B cell (primary cell): Measurements from ENCODE around the gene ZNF331. TPM values are rescaled to one million over a fixed set of nuclear protein-coding genes. Genes with fewer than 3 reads are reported as not detected.

ENCODE experiments used
- ATAC-seq: fragments of 200-7000 bp; cut with Tn5 transposase; one replicate; pipeline ENCODE4 v1.10.0; 2021; ENCODE audit warnings: low read depth, mild to moderate bottlenecking, moderate number of reproducible peaks, moderate library complexity
- CTCF ChIA-PET: fragments of 350-600 bp; sonication (Branson Sonifier 250); formaldehyde crosslinking; loops from one replicate; lab custom pipeline; 2021; ENCODE audit warnings: antibody characterized with exemption, inconsistent platforms; lab: Charles Lee
- POLR2A ChIA-PET: fragments of 350-600 bp; sonication (Branson Sonifier 250); formaldehyde crosslinking; loops from one replicate; lab custom pipeline; 2021; ENCODE audit warnings: antibody characterized with exemption; lab: Charles Lee
- DNase-seq: peaks from one replicate; pipeline ENCODE4 v3.0.0; 2013
- H2AFZ ChIP-seq: 2 replicates; pipeline ENCODE4 v1.6.1; 2012; ENCODE audit warnings: mild to moderate bottlenecking, low read depth, low read length; ENCODE audit not compliant: insufficient read depth, poor library complexity, severe bottlenecking
- H3K27ac ChIP-seq, 2 donors: 1 replicate in 1 of 2; 2 replicates in 1 of 2; pipeline ENCODE4 v1.5.1; 2012 to 2013; ENCODE audit warnings: low read length in 2 of 2, mild to moderate bottlenecking in 2 of 2, moderate library complexity in 1 of 2
- H3K27me3 ChIP-seq, 4 experiments: fragments of 200-600 bp in 1 of 4; sonication (generic) in 1 of 4; replicated peaks in 1 of 4; 1 replicate in 2 of 4; 2 replicates in 2 of 4; pipeline versions ENCODE4 v1.6.1 to v1.7.0; 2013 to 2016; ENCODE audit warnings: low read length in 3 of 4, mild to moderate bottlenecking in 2 of 4, mixed read lengths in 1 of 4, moderate library complexity in 1 of 4; ENCODE audit not compliant: insufficient read depth in 4 of 4, control insufficient read depth in 3 of 4; ENCODE audit errors: control extremely low read depth in 1 of 4
- H3K36me3 ChIP-seq, 2 experiments: replicated peaks in 1 of 2; 1 replicate in 1 of 2; 2 replicates in 1 of 2; pipeline versions ENCODE4 v1.6.1 to v1.7.1; 2013; ENCODE audit warnings: low read length in 1 of 2; ENCODE audit not compliant: insufficient read depth in 2 of 2, control insufficient read depth in 1 of 2; ENCODE audit errors: control extremely low read depth in 1 of 2, extremely low read depth in 1 of 2
- H3K4me1 ChIP-seq, 2 donors: fragments of 200-600 bp in 1 of 2; sonication (generic) in 1 of 2; 1 replicate in 1 of 2; 2 replicates in 1 of 2; pipeline versions ENCODE4 v1.5.1 to v1.6.1; 2013 to 2017; ENCODE audit warnings: low read length in 2 of 2; ENCODE audit not compliant: control insufficient read depth in 2 of 2, insufficient read depth in 2 of 2
- H3K4me2 ChIP-seq: replicated peaks from 2 replicates; pipeline ENCODE3; 2012; ENCODE audit warnings: mild to moderate bottlenecking, low read depth, low read length; ENCODE audit not compliant: poor library complexity, severe bottlenecking
- H3K4me3 ChIP-seq, 5 experiments: fragments of 200-600 bp in 1 of 5; sonication (generic) in 1 of 5; 1 replicate in 3 of 5; 2 replicates in 2 of 5; pipeline versions ENCODE4 v1.5.1 to v1.7.0; 2011 to 2016; ENCODE audit warnings: low read length in 4 of 5, mild to moderate bottlenecking in 4 of 5, low read depth in 2 of 5, control low read depth in 1 of 5, moderate library complexity in 1 of 5; ENCODE audit not compliant: insufficient read depth in 1 of 5; ENCODE audit errors: control extremely low read depth in 1 of 5, extremely low read depth in 1 of 5
- H3K79me2 ChIP-seq: fragments of 200-600 bp; sonication (generic); one replicate; pipeline ENCODE4 v1.6.0; 2016; ENCODE audit warnings: low read length; ENCODE audit not compliant: control insufficient read depth, insufficient read depth
- H3K9ac ChIP-seq: fragments of 200-600 bp; sonication (generic); 2 replicates; pipeline ENCODE4 v1.6.1; 2017; ENCODE audit warnings: mild to moderate bottlenecking, low read length, moderate library complexity
- H3K9me3 ChIP-seq, 3 donors: one replicate each; pipeline versions ENCODE4 v1.6.1 to v1.7.1; 2013; ENCODE audit warnings: low read length in 2 of 3; ENCODE audit not compliant: control insufficient read depth in 2 of 3, insufficient read depth in 1 of 3; ENCODE audit errors: control extremely low read depth in 1 of 3
- H4K20me1 ChIP-seq: 2 replicates; pipeline ENCODE4 v1.6.0; 2012; ENCODE audit warnings: mild to moderate bottlenecking, low read length; ENCODE audit not compliant: insufficient read depth, control insufficient read depth, poor library complexity, severe bottlenecking
- H3K27ac Mint-ChIP-seq: one replicate; pipeline ENCODE4 v1.8.0; 2021; ENCODE audit warnings: mixed read lengths
- H3K27me3 Mint-ChIP-seq: one replicate; pipeline ENCODE4 v1.8.0; 2021; ENCODE audit warnings: mixed read lengths
- H3K4me1 Mint-ChIP-seq: one replicate; pipeline ENCODE4 v1.8.0; 2021; ENCODE audit warnings: mixed read lengths
- H3K4me3 Mint-ChIP-seq: one replicate; pipeline ENCODE4 v1.8.0; 2021; ENCODE audit warnings: mixed read lengths
- H3K9me3 Mint-ChIP-seq: one replicate; pipeline ENCODE4 v1.8.0; 2022; ENCODE audit warnings: mixed read lengths; ENCODE audit not compliant: insufficient read depth
- CTCF ChIP-seq: fragments of 200-600 bp; IDR thresholded peaks from one replicate; pipeline ENCODE4 v1.8.0; 2022; ENCODE audit warnings: antibody characterized with exemption, mild to moderate bottlenecking
- EZH2 ChIP-seq: IDR thresholded peaks from 2 replicates; pipeline ENCODE4 v1.6.1; 2012; ENCODE audit warnings: borderline replicate concordance, low read depth, mild to moderate bottlenecking, moderate library complexity, low read length; ENCODE audit not compliant: insufficient read depth, poor library complexity, severe bottlenecking
- WGBS: methylation state at CpG from one replicate; pipeline ENCODE4 v1.1.5; 2013; ENCODE audit warnings: missing lambda C conversion rate; ENCODE audit not compliant: insufficient coverage; 5-methylcytosine and 5-hydroxymethylcytosine counted together
- intact Hi-C: fragments of 100-400 bp; cut with micrococcal nuclease; formaldehyde crosslinking; loops from one replicate; pipeline ENCODE4 v1.10.0; 2022
- polyA plus RNA-seq: library from polyadenylated mRNA; depleted of rRNA; stranded (reverse); fragments of >200 nt; gene quantifications from 2 replicates; pipeline ENCODE4 v1.2.3, GENCODE V29; 2012
- total RNA-seq, 2 donors: library from RNA; stranded (reverse); fragments of 120-200 nt in 1 of 2; gene quantifications; 1 replicate in 1 of 2; 2 replicates in 1 of 2; pipeline versions ENCODE4 v1.2.3 to v1.2.4, GENCODE V29; 2013 to 2022

Gene ZNF331
- total and polyA plus RNA-seq, 2 donors (not counting 1 experiment from before 2014, with no cell fraction given), result 21.6 to 60.1 TPM

DNA sequence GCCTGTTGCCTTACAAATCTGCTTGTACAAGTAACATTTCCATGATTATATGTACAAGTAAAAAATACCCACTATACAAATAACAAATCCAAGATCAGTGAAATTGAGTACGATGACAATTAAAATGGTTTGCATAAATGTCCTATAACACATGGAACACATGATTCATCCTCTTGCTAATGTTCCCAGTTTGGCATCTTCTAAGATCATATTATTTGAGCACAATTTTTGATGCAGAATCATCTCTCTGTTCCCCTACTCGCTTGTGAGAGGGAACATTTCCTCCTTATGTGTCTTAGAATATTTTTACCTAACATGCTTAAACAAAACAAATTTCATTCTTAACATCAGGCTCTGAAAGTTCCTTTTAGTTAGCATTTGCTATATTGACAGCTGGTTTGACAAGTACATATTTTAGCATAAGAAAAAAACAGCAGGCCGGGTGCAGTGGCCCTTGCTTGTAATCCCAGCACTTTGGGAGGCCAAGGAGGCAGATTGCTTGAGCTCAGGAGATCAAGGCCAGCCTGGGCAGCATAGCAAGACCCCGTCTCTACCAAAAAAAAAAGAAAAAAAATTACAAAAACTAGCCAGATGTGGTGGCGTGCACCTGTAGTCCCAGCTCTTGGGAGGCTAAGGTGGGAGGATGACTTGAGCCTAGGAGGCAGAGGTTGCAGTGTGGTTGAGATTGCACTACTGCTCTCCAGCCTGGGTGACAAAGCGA, 14.2 kb downstream of the ZNF331 start:
- no peaks in the 10 kb centered on the region for H3K27me3 ChIP-seq
- peaks cover 4 to 18% of the 10 kb centered on the region in 2 donors for H3K4me1 ChIP-seq
- H4K20me1 ChIP-seq, result no peaks in the 10 kb centered on the region
- no peak overlapping the region for H3K4me3 ChIP-seq
- no peak overlapping the region for H2AFZ ChIP-seq
- DNase-seq (peak; percentile 14), ATAC-seq (no peak)
- H3K4me2 ChIP-seq, result no peak overlapping the region
- H3K79me2 ChIP-seq, result peaks cover 55% of the 10 kb centered on the region
- no peak overlapping the region for H3K9ac ChIP-seq
- TF ChIP-seq EZH2 (no peak), CTCF (no peak)
- CTCF ChIA-PET, result no interaction called here
- Mint-ChIP-seq H3K4me3 (no peak overlapping the region), H3K27ac (no peak overlapping the region), H3K27me3 (no peaks in the 10 kb centered on the region), H3K4me1 (peaks cover 33% of the 10 kb centered on the region), H3K9me3 (no peaks in the 10 kb centered on the region)
- POLR2A ChIA-PET, result no interaction called here
- H3K9me3 ChIP-seq, result peaks cover 0 to 16% (median 0%) of the 10 kb centered on the region in 3 donors
- intact Hi-C loops, result no loop called here
- no peaks in the 10 kb centered on the region for H3K36me3 ChIP-seq
- H3K27ac ChIP-seq, result no peak overlapping the region
- WGBS, result 100% methylated on average over 3 of the region's 6 CpGs

DNA sequence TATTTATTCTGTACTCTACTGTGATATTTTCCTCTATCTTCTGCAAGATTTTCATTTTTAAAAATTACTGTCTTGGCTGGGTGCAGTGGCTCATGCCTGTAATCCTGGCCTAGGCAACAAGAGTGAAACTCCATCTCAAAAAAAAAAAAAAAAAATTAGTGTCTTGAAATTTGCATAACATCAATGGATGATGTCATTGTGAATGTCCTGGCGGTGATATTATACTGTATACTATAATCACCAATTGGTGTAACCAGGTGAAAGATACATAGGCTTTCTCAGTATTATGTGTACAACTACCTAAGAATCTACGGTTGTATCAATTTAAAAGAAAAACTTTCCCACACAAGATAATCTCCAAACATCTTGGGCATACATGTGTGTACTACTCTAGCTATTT, 15.2 kb downstream of the ZNF331 start:
- WGBS, result no CpG with 5 or more reads among the region's 2 CpGs
- Histone ChIP-seq H3K4me3 (peak overlapping the region in 1 of 5 experiments; percentile 72), H3K36me3 (peaks cover 0 to 2% of the 10 kb centered on the region in 2 experiments), H3K4me1 (peaks cover 4 to 18% of the 10 kb centered on the region in 2 donors), H3K4me2 (peak overlapping the region; percentile 90), H3K27me3 (no peaks in the 10 kb centered on the region), H3K79me2 (peaks cover 53% of the 10 kb centered on the region), H2AFZ (no peak overlapping the region), H3K9ac (peak overlapping the region; percentile 86), H3K27ac (peak overlapping the region; percentile 85 to 95), H4K20me1 (no peaks in the 10 kb centered on the region), H3K9me3 (peaks cover 0 to 16% (median 0%) of the 10 kb centered on the region in 3 donors)
- Mint-ChIP-seq H3K4me1 (peaks cover 31% of the 10 kb centered on the region), H3K9me3 (no peaks in the 10 kb centered on the region), H3K4me3 (peak overlapping the region; percentile 92), H3K27me3 (no peaks in the 10 kb centered on the region), H3K27ac (peak overlapping the region; percentile 46)
- POLR2A ChIA-PET, result interaction anchor here (0.5 kb wide), 1 partner anchor 15 kb away, joined by 7 read pairs; no protein-coding TSS in a partner anchor
- intact Hi-C loops, result no loop called here
- no peak for TF ChIP-seq EZH2
- no peak for TF ChIP-seq CTCF
- CTCF ChIA-PET, result no interaction called here
- peak; percentile 58 for DNase-seq
- no peak for ATAC-seq
